Measurements from ENCODE around the gene SRGAP3. TPM values are rescaled to one million over a fixed set of nuclear protein-coding genes. Genes with fewer than 3 reads are reported as not detected.
A peak's percentile ranks its signal among the peaks of the same experiment; 100 is the strongest.

Gene SRGAP3
- total and polyA plus RNA-seq, 10 of the 15 experiments (the other 5 are each of a cell fraction or from before 2014, with no cell fraction given), result 0.32 to 1.7 (median 0.99) TPM

- no peak for TF ChIP-seq CTCF (IDR thresholded peaks at IDR 0.05 in 2 of 3, conservative IDR thresholded peaks at IDR 0.05 in 1 of 3; ENCODE audit: control insufficient read depth in 2 of 3, extremely low read depth in 1 of 3, insufficient read depth in 1 of 3, low read depth in 3 of 3, low read length in 3 of 3)
Observed at GRCh38 chr3:9207116-9207763, 42.2 kb downstream of the SRGAP3 start (continued).

DNA sequence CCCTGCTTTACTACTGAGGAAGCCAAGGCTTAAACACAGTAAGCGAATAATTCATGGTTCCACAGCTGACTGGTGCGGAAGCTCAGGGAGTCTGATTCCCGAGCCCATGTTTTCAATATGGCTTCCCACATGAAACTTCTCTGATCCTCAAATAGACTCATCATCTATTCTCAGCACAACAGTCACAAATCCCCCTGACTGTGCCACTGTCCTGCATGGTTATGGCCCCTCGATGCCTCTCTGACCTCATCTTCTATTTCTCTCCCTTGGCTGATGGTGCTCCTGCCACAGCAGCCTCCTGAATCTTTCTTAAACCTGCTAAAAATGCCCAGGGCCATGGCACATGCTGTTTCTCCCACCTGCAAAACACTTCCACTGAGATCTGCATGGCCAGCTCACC lies 43.2 kb downstream of the SRGAP3 start:
- RAD21 ChIA-PET (ENCODE audit: unreplicated experiment), result no interaction called here
- H3K4me3 ChIP-seq, result no peak overlapping the region
- ATAC-seq, result no peak
- in situ Hi-C loops (cut with MboI) (no loop called here), intact Hi-C loops (cut with micrococcal nuclease; ENCODE audit: unreplicated experiment) (no loop called here)
- peak; percentile 31 for FAIRE-seq
- H3K4me2 ChIP-seq (ENCODE audit: control insufficient read depth, insufficient read depth), result peak overlapping the region; percentile 39; the same call in 1 of the 2 replicates
- 45% methylated on average over 4 of the region's 4 CpGs for WGBS (ENCODE audit: insufficient coverage, insufficient replicate concordance, low lambda C conversion rate, missing lambda C conversion rate)
- no peaks in the 10 kb centered on the region for H3K36me3 ChIP-seq (ENCODE audit: control insufficient read depth in 2 of 2, insufficient read depth in 2 of 2, low read length in 1 of 2)
- H3K27ac ChIP-seq (ENCODE audit: control insufficient read depth, insufficient read depth), result peak overlapping the region; percentile 33; the same call in 1 of the 2 replicates
- H3K9ac ChIP-seq (ENCODE audit: control insufficient read depth, insufficient read depth, low read length), result no peak overlapping the region
- SMC1A ChIA-PET (ENCODE audit: uncharacterized antibody, unreplicated experiment), result no interaction called here
- H3K4me1 ChIP-seq (ENCODE audit: control insufficient read depth, insufficient read depth, low read length), result peaks cover 9% of the 10 kb centered on the region
- no peaks in the 10 kb centered on the region for H3K79me2 ChIP-seq (ENCODE audit: control insufficient read depth, insufficient read depth, low read length)
- H4K20me1 ChIP-seq (ENCODE audit: control insufficient read depth, insufficient read depth), result no peaks in the 10 kb centered on the region
- POLR2A ChIA-PET, result no interaction called here
- no peaks in the 10 kb centered on the region for H3K27me3 ChIP-seq (replicated peaks in 1 of 2; ENCODE audit: control insufficient read depth in 2 of 2, insufficient read depth in 2 of 2, low read length in 1 of 2)
- no peaks in the 10 kb centered on the region; the same call in 2 of the 3 replicates for H3K9me3 ChIP-seq (replicated peaks; ENCODE audit: control insufficient read depth, insufficient read depth, low read length)
- no TSS peak for BruUV-seq (replicated peaks)
- CTCF ChIA-PET, result no interaction called here
- H2AFZ ChIP-seq (ENCODE audit: control insufficient read depth, low read depth, low read length), result no peak overlapping the region
- no peak for DNase-seq (ENCODE audit: low read depth, low spot score)
- no peak for TF ChIP-seq ZBTB40 (IDR thresholded peaks at IDR 0.05; ENCODE audit: borderline replicate concordance)
- TF ChIP-seq YY1 (IDR thresholded peaks at IDR 0.05; ENCODE audit: low read depth, low read length), result peak; percentile 38; the same call in 1 of the 2 replicates
- TF ChIP-seq RAD21 (IDR thresholded peaks at IDR 0.05; ENCODE audit: insufficient read depth, low read depth, low read length), result no peak
- no peak for TF ChIP-seq MYC (IDR thresholded peaks at IDR 0.05; ENCODE audit: insufficient read depth, insufficient read length, insufficient replicate concordance, low read length, severe bottlenecking)
- TF ChIP-seq HSF1 (IDR thresholded peaks at IDR 0.05; ENCODE audit: low read depth, low read length), result no peak
- no peak for TF ChIP-seq EED (IDR thresholded peaks at IDR 0.05; ENCODE audit: low read depth)
- TF ChIP-seq TCF12 (IDR thresholded peaks at IDR 0.05; ENCODE audit: low read depth, low read length), result no peak
- 0 out of 2 replicates have a peak, but pooled peaks have one; percentile 17 for TF ChIP-seq RUNX3 (IDR thresholded peaks at IDR 0.05; ENCODE audit: low read length)
- no peak for TF ChIP-seq SREBF1 (IDR thresholded peaks at IDR 0.05; ENCODE audit: low read length)
- no peak for TF ChIP-seq TAF1 (IDR thresholded peaks at IDR 0.05; ENCODE audit: borderline replicate concordance, low read depth, low read length)
- no peak for TF ChIP-seq NFYA (IDR thresholded peaks at IDR 0.05; ENCODE audit: borderline replicate concordance, low read depth, low read length)
